ENCODE measurements around the gene F10. TPM values are rescaled to one million over a fixed set of nuclear protein-coding genes. Genes with fewer than 3 reads are reported as not detected.

F10 gene
- total and polyA plus RNA-seq, 2 of the 13 experiments (the other 11 are each of a cell fraction or from before 2014, with no cell fraction given) = 58.4 to 237 TPM

DNA sequence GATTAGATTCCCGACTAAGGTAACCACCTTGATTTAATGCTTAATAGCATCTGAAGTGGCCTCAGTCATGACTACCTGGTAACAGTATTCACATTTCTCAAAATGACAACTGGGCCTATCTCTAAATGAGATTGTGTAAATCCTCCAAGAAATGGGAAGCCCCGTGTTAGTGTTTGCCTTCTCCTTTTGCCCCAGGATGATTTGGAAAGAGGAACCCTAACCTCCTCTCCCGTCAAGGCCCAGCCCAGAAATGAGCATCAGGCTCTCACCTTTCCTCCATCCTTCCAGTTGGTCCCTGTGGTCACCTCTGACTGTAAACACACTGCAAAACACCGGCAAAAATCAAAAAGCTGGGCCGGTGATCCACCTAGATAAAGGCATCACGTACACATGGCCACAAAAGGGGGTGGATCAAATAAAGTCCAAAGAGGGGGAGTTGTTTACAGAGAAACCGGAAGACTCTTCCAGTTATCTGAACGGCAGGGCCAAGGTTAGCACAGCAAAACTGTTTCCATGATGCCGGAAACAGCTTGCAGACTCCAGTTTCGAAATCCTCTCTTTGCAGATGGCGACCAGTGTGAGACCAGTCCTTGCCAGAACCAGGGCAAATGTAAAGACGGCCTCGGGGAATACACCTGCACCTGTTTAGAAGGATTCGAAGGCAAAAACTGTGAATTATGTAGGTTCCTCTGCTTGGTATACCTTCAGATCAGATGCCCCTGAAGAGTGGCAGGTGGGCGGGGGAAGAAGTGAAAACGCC, 16.4 kb downstream of the F10 start (continued):
- TF ChIP-seq ZFP41 (CRISPR knock-in tag; IDR thresholded peaks at IDR 0.05; ENCODE audit: borderline replicate concordance) (peak; percentile 12; the same call in 1 of the 2 replicates), RBM39 (IDR thresholded peaks at IDR 0.05; ENCODE audit: low read depth, low read length, poor library complexity, severe bottlenecking) (no peak), SNRNP70 (IDR thresholded peaks at IDR 0.05; ENCODE audit: low read depth, low read length) (no peak), JUNB (CRISPR knock-in tag; IDR thresholded peaks at IDR 0.05; ENCODE audit: borderline replicate concordance) (no peak), ZNF253 (CRISPR knock-in tag; IDR thresholded peaks at IDR 0.05; ENCODE audit: borderline replicate concordance) (no peak), ZNF432 (CRISPR knock-in tag; IDR thresholded peaks at IDR 0.05; ENCODE audit: borderline replicate concordance) (no peak), NCOA5 (CRISPR knock-in tag; IDR thresholded peaks at IDR 0.05) (no peak), SUZ12 (IDR thresholded peaks at IDR 0.05; ENCODE audit: low read depth, low read length) (no peak), ZNF883 (CRISPR knock-in tag; IDR thresholded peaks at IDR 0.05; ENCODE audit: not compliant biosample characterization) (no peak)
- TF ChIP-seq, protein P1, sequence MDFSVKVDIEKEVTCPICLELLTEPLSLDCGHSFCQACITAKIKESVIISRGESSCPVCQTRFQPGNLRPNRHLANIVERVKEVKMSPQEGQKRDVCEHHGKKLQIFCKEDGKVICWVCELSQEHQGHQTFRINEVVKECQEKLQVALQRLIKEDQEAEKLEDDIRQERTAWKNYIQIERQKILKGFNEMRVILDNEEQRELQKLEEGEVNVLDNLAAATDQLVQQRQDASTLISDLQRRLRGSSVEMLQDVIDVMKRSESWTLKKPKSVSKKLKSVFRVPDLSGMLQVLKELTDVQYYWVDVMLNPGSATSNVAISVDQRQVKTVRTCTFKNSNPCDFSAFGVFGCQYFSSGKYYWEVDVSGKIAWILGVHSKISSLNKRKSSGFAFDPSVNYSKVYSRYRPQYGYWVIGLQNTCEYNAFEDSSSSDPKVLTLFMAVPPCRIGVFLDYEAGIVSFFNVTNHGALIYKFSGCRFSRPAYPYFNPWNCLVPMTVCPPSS (IDR thresholded peaks at IDR 0.05) = no peak
- TF ChIP-seq, protein P2, sequence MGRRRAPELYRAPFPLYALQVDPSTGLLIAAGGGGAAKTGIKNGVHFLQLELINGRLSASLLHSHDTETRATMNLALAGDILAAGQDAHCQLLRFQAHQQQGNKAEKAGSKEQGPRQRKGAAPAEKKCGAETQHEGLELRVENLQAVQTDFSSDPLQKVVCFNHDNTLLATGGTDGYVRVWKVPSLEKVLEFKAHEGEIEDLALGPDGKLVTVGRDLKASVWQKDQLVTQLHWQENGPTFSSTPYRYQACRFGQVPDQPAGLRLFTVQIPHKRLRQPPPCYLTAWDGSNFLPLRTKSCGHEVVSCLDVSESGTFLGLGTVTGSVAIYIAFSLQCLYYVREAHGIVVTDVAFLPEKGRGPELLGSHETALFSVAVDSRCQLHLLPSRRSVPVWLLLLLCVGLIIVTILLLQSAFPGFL (CRISPR knock-in tag; IDR thresholded peaks at IDR 0.05) = no peak
- TF ChIP-seq, protein P3, sequence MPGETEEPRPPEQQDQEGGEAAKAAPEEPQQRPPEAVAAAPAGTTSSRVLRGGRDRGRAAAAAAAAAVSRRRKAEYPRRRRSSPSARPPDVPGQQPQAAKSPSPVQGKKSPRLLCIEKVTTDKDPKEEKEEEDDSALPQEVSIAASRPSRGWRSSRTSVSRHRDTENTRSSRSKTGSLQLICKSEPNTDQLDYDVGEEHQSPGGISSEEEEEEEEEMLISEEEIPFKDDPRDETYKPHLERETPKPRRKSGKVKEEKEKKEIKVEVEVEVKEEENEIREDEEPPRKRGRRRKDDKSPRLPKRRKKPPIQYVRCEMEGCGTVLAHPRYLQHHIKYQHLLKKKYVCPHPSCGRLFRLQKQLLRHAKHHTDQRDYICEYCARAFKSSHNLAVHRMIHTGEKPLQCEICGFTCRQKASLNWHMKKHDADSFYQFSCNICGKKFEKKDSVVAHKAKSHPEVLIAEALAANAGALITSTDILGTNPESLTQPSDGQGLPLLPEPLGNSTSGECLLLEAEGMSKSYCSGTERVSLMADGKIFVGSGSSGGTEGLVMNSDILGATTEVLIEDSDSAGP (CRISPR knock-in tag; IDR thresholded peaks at IDR 0.05; ENCODE audit: borderline replicate concordance) = no peak
- TF ChIP-seq, protein P4, sequence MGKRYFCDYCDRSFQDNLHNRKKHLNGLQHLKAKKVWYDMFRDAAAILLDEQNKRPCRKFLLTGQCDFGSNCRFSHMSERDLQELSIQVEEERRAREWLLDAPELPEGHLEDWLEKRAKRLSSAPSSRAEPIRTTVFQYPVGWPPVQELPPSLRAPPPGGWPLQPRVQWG (CRISPR knock-in tag; IDR thresholded peaks at IDR 0.05; ENCODE audit: borderline replicate concordance, low read depth) = no peak
- TF ChIP-seq, protein P5, sequence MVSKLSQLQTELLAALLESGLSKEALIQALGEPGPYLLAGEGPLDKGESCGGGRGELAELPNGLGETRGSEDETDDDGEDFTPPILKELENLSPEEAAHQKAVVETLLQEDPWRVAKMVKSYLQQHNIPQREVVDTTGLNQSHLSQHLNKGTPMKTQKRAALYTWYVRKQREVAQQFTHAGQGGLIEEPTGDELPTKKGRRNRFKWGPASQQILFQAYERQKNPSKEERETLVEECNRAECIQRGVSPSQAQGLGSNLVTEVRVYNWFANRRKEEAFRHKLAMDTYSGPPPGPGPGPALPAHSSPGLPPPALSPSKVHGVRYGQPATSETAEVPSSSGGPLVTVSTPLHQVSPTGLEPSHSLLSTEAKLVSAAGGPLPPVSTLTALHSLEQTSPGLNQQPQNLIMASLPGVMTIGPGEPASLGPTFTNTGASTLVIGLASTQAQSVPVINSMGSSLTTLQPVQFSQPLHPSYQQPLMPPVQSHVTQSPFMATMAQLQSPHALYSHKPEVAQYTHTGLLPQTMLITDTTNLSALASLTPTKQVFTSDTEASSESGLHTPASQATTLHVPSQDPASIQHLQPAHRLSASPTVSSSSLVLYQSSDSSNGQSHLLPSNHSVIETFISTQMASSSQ (IDR thresholded peaks at IDR 0.05; ENCODE audit: low read depth) = peak; percentile 80
- TF ChIP-seq, protein P5 (CRISPR knock-in tag; IDR thresholded peaks at IDR 0.05; ENCODE audit: borderline replicate concordance) = peak; percentile 91; the same call in 1 of the 2 replicates
